GM19455 (cell line): Measurements from ENCODE around the gene GPR150.

Experiments used
- ATAC-seq: cut with Tn5 transposase; IDR thresholded peaks from one replicate; pipeline ENCODE4 v1.9.1; 2021; ENCODE audit not compliant: unreplicated experiment

Gene GPR150

GRCh38 chr5:95620030-95620869 is at the start of gene GPR150:
GPR150 (plus strand) TSS chr5:95620087; CDS start chr5:95620276, 189 bp downstream.
- peak; percentile 69 for ATAC-seq

GRCh38 chr5:95572016-95572415 is 47.9 kb upstream of the GPR150 start:
- no peak for ATAC-seq

GRCh38 chr5:95581576-95581975 is 38.3 kb upstream of the GPR150 start:
- no peak for ATAC-seq

- no peak for ATAC-seq
Observed at GRCh38 chr5:95583992-95584391, 35.9 kb upstream of the GPR150 start.

GRCh38 chr5:95590880-95591279 is 29.0 kb upstream of the GPR150 start:
- no peak for ATAC-seq

- peak; percentile 80 for ATAC-seq
Observed at GRCh38 chr5:95591490-95591901, 28.4 kb upstream of the GPR150 start.

GRCh38 chr5:95595289-95595931 is 24.5 kb upstream of the GPR150 start:
- ATAC-seq = no peak

- ATAC-seq = no peak
Observed at GRCh38 chr5:95599252-95599651, 20.6 kb upstream of the GPR150 start.

GRCh38 chr5:95600557-95600956 is 19.3 kb upstream of the GPR150 start:
- ATAC-seq = no peak

- no peak for ATAC-seq
Observed at GRCh38 chr5:95605786-95606185, 14.1 kb upstream of the GPR150 start.

- no peak for ATAC-seq
Observed at GRCh38 chr5:95606419-95606818, 13.5 kb upstream of the GPR150 start.

GRCh38 chr5:95609711-95610110 is 10.2 kb upstream of the GPR150 start:
- ATAC-seq = no peak

GRCh38 chr5:95610546-95610945 is 9.3 kb upstream of the GPR150 start:
- ATAC-seq = no peak

- ATAC-seq = no peak
Observed at GRCh38 chr5:95611396-95611795, 8.5 kb upstream of the GPR150 start.

- ATAC-seq = no peak
Observed at GRCh38 chr5:95613514-95613913, 6.4 kb upstream of the GPR150 start.

- ATAC-seq = no peak
Observed at GRCh38 chr5:95615164-95615467, 4.8 kb upstream of the GPR150 start.

- ATAC-seq = no peak
Observed at GRCh38 chr5:95617057-95617456, 2.8 kb upstream of the GPR150 start.

GRCh38 chr5:95619096-95619495 is 791 bp upstream of the GPR150 start:
- no peak for ATAC-seq

GRCh38 chr5:95619514-95620029 is 315 bp upstream of the GPR150 start:
- ATAC-seq = no peak

GRCh38 chr5:95620870-95621838 is 1.3 kb downstream of the GPR150 start:
- ATAC-seq = peak; percentile 63
